T47D (cell line): Measurements from ENCODE around the gene EPB41L1.
A peak's percentile ranks its signal among the peaks of the same experiment; 100 is the strongest.

ENCODE experiments used
- DNase-seq, 2 experiments: peaks; one replicate each; pipeline versions ENCODE4 v3.0.0 to v3.0.0-alpha.2; 2011 to 2012; ENCODE audit warnings: low read depth in 1 of 2, low spot score in 1 of 2
- JUND ChIP-seq: IDR thresholded peaks from 2 replicates; pipeline ENCODE4 v1.6.1; 2012; ENCODE audit warnings: low read depth
- in situ Hi-C: cut with HindIII; loops from 2 replicates; pipeline ENCODE4 v1.10.0; 2016; ENCODE audit warnings: low sequenced_read_pairs, low pct_unique_long_range_greater_than_20kb

EPB41L1 gene

DNA sequence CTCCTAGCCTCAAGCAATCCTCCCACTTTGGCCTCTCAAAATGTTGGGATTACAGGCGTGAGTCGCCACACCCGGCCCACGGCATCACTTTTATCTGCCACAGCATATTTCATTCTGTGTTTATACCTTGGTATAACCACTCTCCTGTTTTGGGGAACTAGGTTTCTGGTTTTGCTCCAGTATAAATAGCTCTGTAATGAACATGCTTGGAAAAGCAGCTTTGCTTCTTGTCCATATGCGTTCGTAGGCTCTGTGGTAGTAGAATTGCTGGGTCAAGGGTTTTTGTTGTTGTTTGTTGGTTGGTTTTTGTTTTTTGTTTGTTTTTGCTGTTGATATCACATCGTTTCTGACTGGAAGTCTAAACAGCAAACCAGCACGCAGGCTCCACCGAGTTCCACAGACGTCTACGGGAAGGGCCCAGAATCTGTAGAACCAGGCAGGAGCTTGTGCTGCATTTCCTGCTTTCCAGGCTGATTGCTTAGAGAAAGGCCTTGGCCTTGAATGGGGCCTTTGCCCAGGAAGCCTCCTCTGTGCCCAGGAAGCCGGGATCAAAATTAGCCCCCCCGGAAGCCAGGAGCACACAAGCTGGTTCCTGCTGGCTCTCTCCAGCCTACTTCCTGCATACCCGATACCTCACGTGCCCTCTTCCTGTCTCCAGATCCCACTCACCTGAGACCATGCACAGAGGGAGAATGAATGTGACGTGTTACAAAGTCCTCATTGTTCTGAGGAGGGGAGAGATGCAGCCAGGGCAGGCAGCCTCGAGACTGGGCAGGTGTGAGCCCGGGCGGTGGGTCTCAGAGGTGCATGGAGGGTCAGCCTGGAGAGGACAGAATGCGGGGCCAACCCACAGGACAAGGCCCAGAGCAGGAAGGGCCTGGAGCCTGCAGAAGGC is 116.5 kb downstream of the EPB41L1 start:
- in situ Hi-C loops = no loop called here
- DNase-seq = no peak
- no peak for TF ChIP-seq JUND

DNA sequence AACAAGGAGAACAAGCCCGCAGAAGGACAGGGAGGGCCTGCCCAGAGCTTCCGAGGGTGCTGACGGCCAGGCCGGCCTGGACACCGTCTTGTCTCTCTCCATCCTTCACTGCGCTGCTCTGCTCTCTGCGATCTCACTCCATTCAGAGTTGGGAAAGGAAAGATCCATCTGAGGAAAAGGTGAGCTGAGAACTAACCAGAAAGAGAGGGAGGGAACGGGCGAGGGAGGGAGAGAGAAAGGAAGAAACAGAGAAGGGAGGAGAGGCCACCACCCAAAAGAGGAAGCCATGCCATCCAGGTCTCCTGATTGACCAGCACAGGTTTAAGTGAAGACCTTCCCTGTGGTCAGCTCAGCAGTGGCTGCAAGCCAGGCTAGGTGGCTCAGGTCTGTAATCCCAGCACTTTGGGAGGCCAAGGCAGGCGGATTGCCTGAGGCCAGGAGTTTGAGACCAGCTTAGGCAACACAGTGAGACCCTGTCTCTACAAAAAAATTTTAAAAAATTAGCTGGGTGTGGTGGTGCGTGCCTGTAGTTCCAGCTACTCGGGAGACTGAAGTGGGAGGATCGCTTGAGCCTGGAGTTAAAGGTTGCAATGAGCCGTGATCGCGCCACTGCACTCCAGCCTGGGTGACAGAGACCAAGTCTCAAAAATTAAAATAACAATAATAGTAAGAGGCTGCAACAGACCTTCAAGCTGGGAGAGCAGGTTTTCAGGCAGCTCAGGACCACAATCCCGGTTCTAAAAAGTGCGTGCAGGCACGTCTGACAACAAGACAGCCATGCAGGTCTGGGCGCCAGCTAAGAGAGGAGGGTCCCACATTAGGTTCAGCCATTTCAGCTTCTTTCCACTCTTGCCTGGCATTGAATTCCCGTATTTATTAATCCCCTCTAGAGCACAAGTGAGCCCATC is 117.4 kb downstream of the EPB41L1 start:
- in situ Hi-C loops = no loop called here
- DNase-seq = no peak
- TF ChIP-seq JUND = no peak

DNA sequence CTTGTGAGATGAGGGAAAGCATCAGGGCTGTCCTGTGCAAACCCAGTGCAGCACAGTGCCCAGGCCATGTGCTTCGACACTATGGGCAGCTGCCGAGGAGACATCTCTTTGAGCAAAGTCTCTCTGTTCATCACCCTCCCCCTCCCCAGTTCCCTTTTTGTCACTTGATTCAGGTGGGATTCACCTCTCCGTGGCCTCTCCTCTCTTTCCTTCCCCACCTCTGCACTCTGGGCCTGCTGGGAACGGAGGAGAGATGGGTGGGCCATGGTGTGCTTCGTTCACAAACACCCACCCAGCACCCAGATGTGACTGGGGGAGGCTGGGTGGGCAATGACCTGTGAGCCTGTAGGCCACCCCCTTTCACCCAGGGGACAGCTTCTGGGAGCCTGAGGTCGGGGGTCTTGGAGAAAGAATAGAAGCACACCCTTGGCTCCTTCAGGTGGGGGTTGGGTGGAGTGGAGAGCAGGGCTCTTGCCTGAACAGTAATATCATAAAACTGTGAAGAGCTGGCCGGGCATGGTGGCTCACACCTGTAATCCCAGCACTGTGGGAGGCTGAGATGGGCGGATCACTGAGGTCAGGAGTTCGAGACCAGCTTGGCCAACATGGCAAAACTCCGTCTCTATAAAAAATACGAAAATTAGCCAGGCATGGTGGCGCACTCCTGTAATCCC is 118.1 kb downstream of the EPB41L1 start:
- in situ Hi-C loops = no loop called here
- no peak for DNase-seq
- TF ChIP-seq JUND = no peak

DNA sequence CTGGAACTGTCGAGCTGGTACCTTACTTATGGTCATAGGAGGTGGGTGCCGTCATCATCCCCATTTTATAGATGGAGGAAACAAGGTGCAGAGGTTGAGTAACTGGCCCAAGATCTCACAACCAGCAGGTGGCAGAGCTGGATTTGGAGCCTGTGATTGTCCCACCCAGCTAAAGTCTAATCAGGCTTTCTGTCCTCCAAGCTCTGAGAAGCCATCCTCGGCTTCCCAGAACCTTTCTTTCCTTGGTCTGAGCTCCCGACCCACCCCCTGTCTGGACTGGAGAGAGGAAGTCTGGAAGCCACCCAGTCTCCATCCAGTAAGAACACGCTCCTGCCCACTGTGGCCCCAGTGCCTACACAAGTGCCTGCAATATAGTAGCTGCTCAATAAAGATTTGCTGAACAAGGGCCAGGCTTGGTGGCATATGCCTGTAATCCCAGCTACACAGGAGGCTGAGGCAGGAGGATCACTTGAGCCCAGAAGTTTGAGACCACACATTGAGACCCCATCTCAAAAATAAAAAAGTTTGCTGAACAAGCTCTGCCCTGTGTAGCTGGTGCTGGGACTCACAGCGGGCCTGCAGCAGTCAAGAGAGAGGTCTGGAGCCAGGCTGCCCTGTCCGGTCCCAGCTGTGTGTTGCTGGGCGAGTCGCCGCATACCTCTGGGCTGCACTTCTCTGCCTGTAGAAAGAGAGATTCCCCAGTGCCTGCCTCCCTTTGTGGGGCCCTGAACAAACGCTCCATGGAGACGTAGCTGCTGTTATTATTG is 119.1 kb downstream of the EPB41L1 start:
- peak; percentile 45 to 68 for DNase-seq
- in situ Hi-C loops = no loop called here
- no peak for TF ChIP-seq JUND

DNA sequence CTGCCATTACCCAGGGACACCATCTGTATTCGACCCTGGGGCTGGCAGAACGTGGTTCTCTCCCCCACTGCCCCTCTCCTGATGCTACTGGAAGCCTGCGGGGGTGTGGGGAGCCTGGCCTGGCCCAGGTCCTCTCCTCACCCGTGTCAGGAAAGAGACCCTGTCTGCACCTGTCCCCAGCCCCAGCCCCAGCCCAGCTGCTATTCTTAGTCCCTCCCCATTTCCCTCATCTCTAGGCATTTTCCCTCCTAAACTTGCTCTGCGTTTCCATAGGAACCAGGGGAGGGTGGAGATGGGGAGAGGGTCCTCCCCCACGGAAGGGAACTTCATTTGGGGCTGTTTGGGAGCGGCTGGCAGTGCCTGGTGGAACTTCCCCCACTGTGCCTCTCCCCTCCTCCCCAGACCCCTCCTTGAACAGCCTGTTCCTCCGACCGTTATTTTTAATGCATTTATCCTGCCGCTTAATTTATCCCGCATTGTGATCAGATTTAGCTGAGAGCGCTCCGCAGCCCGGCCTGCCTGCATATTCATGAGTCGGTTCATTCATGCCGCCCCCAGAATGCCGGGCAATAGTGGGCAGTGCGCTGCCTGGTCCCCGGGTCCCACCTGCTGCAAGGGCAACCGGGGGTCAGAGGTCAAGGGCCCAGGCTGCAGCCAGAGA is 119.8 kb downstream of the EPB41L1 start:
- in situ Hi-C loops = no loop called here
- no peak for DNase-seq
- TF ChIP-seq JUND = no peak

DNA sequence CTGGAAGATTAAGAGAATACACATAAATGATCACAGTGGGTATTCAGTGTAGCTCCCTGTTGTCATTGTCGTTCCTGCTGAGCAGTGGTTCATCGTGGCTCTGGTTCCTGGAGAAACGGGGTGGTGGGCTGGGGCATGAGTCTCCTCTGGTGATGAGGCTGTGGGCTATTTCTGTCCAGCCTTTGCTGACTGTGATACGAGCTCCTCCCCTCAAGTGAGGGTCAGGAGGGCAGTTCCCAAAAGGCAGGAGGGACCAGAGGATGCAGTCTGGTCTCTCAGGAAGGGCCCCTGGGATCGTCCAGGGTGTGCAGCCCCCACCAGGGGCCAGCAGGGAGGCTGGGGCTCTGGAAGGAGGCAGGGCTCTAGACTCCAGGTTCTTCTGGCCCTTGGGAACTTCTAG is 120.5 kb downstream of the EPB41L1 start:
- no peak for DNase-seq
- in situ Hi-C loops = no loop called here
- TF ChIP-seq JUND = no peak

DNA sequence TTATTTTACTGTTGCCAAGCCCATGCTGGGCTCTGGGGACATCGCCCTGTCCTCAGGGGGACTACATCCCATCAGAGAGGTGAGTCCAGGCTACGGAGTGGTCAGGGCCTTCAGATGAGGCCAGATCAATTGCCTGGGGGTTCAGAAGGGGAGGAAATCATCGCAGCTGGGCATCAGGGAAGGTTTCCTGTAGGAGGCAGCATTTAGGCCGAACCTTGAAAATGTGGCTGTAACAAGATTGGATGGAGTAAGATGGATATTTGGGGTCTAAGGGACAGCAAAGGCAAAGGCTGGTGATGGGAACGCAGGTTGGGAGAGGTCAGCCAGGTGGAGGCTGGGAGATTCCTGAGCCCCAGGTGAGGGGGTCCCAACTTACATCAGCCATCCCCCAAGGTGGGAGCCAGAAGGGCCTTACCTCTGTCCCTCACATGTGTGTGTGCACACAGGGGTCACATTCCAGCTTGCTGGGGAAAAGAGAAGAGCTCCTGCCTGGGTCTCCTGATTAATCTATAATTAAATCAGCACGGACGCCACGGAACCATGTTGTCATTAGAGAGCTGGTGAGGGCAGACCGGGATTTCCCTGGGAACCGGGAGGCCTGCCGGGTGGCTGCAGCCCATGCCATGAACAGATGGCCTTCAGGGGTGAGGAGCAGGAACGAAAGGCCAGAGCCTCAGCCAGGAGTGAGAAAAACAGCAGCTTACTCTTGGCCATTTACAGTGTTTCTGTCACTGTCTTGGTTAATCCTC is 121.1 kb downstream of the EPB41L1 start:
- DNase-seq = no peak
- TF ChIP-seq JUND = no peak
- in situ Hi-C loops = no loop called here

DNA sequence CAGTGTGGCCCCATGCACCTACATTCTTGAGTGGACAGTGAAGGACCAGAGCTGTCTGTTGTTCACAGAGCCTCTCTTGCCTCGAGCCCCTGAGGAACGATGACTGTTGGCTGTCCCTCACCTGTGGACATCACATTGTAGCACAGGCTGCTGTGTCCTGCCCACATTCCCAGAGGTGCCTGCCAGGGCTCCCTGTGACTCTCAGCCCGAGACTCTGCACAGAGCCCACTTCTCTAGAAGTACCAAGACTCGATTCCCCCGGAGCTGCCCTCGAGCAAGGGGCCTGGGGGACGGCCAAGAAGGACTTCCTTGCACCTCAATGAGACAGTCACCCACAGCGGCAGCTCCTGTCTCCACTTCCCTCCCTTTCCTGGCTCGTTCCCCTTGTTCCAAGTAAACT is 123.0 kb downstream of the EPB41L1 start:
- no peak for TF ChIP-seq JUND
- in situ Hi-C loops = no loop called here
- DNase-seq = no peak

DNA sequence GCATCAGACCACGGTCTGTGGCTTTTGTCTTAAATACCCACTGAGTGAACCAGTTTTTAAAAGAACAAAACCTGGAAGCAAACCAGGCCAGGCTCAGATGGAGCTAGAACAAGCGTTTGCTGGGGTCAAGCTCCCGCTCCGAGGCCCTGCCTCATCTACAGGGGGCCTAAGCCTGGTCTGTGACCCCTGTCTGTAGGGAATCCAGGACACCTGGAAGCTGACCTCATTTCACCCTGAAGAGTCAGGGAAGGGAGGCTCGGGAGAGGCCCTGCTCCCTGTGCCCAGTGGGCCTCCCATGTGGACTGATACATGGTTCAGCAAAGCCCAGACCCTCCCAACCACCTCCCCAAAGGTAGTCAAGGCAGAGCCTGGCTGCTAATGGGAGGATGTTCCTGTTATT is 124.8 kb downstream of the EPB41L1 start:
- TF ChIP-seq JUND = no peak
- in situ Hi-C loops = no loop called here

DNA sequence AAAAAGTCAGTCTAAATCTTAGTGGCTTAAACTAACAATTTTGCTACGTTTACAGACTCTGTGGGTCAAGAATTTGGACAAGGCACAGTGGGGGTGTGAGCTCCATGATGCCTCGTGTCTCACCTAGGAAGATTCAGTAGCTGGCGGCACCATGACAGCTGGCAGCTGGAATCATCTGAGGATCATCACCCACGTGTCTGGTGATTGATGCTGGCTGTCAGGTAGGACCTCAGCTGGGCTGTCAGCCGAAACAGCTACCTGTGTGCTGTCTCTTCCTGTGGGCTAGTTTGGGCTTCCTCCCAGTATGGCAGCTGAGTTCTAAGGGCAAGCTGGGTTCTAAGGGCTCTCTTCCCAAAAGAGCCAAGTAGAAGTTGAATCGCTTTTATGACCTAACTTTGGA is 125.2 kb downstream of the EPB41L1 start:
- no peak for DNase-seq
- in situ Hi-C loops = no loop called here
- TF ChIP-seq JUND = no peak

More for the DNA sequence above, 124.8 kb downstream of the EPB41L1 start:
- DNase-seq = no peak

DNA sequence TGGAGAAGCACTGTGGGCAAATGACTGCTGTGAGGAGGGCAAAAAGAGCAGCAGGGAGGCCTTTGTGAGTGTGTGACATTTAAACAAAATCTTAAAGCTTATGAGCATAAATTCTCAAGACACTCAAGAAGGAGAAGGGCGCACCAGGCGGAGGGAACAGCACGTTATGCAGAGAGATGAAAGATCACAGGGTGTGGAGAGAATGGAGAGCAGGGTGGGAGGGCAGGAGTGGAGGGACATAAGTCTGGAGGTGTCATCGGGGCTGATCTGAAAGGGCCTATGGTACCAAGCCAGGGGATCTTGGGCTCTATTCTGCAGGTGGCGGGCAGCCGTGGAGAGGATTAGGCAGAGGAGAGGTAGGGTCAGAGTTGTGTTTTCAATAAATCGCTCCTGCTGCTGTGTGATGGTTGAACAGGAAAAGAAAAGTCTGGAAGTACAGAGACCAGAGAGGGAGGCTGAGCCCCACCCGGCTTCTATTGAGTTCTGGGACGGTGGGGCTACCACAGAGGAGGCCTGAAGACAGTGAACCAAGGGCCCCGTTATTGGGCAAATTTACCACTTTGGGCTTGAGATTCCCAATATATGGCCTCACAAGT is 127.3 kb downstream of the EPB41L1 start:
- in situ Hi-C loops = no loop called here
- DNase-seq = no peak
- TF ChIP-seq JUND = no peak
